Measurements from ENCODE around the gene TKT.
A peak's percentile ranks its signal among the peaks of the same experiment; 100 is the strongest.

The TKT gene

DNA sequence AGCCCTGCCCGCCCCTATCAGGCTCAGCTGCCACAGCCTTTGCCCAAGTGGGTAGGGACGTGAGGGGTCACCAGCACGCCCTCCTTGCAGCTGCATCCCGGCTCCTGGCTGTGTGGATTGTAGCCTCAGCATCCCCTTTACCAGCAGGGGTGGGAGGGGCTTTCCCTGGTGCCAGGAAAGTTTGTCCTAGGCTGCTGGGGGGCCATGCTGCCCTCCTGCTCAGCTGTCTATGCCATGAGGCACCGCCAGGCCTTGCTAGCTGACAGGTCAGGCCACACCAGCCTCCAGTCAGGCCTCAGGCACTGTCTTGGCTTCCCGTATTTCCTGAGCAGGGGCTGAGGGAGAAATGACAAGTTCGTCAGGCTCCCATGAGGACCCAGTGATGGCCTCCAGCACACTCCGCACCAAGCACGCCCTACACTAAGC, 32.3 kb downstream of the TKT start:
- DNase-seq: no peak

DNA sequence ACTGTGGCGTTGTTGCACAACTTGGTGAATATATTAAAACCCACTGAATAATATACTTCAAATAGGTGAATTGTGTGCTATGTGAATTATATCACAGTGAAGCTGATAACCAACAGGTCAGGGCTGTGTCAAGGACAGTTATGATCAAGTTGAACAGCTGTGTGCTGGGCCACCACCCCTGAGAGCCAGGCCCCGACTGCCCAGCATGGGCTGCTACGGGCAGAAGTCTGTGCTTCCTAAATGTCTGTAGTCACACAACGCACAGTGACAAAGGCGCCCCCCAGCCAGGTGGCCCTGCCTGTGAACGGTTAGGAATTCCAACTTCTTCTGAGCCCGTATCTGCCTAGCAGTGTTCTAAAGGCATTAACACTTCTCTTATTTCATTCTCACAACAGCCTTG, 32.8 kb downstream of the TKT start:
- DNase-seq: no peak

DNA sequence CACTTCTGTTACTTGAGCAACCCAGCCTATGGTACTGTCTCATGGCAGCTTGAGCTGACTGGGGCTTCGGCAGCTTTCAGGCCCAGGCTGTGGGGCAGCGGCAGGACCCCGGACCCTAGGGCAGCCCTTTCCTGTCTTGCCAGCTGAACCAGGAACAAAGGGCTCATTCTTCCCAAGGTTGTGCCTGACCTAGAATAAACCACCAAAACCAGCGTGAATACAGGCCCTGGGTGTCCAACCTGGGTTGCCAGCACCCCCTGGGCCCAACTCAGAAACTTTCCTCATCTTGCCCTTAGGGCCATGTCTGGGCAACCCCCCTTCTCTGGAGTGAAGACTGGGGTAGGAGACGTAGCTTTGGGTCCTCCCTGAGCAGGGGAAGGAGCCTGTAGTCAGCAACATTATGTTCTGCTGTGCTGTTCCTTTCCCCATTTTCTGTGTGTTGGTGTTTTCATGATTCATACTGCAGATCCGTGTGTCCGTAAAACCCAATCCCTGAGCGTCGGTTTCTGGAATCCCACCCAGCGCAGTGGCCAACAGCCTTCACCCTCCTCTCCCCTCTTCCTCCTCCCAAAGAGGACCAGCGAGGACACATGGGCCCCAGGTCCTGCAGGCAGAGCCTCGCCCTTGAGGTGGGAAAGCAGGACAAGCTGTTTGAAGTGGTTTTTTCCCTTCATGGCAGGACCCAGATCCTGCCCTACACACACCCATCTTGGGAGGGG, 33.5 kb downstream of the TKT start:
- no peak for DNase-seq

DNA sequence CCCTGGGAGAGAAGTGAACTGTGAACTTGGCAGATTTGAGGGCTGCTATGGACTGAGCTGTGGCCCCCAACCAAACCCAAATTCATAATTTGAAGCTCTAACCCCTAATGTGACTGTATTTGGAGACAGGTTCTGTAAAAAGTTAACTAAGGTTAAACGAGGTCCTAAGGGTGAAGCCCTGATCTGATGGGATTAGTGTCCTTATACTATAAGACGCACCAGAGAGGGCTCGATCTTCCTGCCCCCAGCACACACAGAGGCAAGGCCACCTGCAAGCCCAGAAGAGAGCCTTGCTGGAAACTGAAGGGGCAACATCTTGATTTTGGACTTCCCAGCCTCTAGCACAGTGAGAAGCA, 34.0 kb downstream of the TKT start:
- DNase-seq: no peak

DNA sequence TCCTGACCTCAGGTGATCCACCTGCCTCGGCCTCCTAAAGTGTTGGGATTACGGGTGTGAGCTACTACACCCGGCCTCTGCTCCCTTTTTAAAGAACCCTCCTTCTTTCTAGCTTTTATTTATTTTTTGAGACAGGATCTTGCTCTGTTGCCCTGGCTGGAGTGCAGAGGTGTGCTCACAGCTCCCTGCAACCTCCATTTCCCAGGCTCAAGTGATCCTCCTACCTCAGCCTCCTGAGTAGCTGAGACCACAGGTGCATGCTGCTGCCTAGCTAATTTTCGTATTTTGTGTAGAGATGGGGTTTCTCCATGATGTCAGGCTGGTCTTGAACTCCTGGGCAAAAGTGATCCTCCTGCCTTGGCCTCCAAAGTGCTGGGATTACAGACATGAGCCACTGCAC, 34.5 kb downstream of the TKT start:
- no peak for DNase-seq

DNA sequence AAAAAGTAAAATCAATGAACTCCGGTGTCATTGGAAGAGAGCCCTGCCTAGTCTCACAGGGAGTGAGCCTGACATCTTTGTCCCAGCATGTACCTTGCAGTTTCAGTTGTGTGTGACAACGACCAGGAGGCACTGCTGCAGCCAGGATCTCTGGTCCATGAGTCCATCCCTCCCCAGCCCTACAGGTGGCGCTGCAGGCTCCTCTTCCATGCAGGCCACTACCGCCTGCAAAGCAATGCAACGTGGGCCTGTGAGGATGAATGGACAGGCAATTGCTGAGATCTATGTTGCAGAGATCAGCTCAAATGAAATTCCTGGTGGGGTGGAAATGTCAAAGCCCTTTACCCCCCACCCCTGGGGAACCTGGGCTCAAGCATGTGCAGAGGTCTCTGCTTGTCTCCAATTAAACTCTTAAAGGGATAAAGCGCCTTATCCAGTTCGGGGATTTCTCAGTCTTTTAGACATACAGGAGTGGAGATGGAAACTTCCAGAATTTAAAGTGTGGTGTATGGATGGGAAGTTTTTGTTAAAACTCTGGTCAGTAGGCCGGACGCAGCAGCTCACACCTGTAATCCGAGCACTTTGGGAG, 35.8 kb downstream of the TKT start:
- peak; percentile 40 for DNase-seq

DNA sequence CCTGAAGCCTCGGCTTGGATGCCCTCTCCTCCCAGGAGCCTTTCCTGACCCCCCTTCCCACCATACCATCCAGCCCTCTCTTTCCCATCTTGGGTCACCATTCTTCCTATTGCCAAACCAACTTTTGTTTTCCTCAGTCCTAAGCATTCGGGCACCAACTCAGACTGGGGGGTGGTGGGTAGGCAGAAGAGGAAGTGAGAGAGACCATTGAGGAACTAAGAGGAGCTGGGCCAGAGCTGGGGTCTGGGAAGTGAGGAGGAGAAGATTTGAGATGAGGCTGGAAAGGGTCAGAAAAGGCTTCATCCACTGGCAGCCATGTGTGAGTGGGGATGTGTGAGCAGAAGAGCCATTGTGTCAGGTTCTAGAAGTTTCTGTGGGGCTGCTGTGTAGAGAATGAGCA, 37.7 kb downstream of the TKT start:
- DNase-seq: no peak

DNA sequence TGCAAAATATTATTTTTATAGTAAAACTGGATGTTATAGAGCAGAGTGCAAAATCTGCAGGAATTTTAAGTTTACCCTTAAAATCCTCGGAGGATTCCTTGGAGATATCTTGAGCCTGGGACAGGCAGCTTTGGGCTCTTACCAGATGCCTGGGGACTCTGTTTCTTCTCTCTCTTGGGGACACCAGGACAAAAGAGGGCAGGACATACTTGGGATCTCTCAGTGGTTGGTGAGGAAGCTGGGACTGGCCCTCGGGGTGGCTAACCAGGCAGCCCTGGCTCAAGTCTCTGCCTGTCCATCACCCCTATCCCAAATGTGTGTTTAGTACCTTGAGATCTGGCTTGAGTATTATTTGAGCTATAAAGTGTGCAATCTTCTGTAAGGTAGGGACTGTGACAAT, 38.6 kb downstream of the TKT start:
- DNase-seq: no peak

DNA sequence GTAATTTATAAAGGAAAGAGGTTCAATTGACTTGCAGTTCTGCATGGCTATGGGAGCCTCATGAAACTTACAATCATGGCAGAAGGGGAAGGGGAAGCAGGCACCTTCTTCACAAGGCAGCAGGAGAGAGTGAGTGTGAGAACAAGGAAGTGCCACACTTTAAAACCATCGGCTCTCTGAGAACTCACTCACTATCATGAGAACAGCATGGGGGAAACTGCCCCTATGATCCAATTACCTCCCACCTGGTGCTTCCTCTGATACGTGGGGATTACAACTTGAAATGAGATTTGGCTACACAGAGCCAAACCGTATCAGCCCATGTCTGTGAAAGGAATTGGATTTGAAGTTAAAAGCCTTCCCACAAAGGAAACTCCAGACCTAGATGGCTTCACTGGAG, 39.1 kb downstream of the TKT start:
- DNase-seq: no peak

DNA sequence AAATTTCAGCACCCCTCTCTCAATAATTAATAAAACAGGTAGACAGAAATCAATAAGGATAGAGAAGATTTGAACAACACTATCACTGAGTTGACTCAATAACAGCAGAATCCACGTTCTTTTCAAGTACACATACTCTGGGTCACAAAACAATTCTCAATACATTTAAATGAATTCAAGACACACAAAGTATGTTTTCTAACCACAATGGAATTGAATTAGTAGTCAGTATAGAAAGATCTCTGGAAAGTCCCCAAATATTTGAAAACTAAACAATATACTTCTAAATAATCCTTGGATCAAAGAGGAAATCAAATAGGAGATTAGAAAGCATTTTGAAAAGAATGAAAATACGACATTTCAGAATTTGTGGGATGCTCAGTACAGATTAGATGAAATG, 40.0 kb downstream of the TKT start:
- no peak for DNase-seq

DNA sequence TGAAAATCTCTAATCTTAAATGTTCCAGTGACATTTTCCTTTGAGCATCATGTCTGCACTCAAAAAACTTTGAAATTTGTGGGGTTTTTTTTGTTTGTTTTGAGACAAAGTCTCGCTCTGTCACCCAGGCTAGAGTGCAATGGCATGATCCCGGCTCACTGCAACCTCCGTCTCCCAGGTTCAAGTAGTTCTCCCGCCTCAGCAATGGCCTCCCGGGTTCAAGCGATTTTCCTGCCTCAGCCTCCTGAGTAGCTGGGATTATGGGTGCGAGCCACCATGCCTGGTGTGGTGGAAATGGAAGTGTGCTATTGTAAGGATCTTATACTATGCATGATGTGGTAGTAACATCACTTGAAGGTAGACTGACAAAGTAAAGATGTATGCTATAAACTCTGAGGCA, 42.5 kb downstream of the TKT start:
- DNase-seq: no peak

DNA sequence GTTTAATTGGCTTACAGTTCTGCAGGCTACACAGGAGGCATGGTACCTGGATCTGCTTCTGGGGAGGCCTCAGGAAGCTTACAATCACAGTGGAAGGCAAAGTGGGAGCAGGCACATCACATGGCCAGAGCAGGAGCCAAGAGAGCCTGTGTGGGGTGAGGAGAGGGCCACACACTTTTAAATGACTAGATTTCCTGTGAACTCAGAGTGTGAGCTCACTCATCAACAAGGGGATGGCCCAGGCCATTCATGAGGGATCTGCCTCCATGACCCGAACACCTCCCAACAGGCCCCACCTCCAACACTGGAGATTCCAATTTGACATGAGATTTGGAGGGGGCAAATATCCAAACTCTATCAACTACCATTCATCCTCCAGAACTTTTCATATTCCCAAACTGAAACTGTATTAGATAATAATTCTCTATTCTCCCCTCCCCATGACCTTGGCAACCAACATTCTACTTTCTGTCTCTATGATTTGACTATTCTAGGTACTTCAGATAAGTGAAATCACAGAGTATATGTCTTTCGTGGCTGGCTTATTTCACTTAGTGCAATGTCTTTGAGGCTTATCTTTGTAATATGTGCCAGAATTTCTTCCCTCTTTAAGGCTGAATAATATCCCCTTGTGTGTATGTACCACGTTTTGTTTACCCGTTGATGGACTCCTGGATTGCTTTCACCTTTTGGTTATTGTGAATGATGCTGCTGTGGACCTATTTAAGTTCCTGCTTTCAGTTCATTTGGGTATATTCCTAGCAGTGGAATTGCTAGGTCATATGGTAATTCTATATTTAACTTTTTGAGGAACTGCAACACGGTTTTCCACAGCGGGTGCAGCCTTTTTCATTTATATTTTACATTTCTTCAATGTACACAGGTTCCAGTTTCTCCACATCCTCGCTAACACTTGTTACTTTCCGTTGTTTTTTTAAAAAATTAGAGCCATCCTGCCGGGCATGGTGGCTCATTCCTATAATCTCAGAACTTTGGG, 43.8 kb downstream of the TKT start:
- DNase-seq: no peak

DNA sequence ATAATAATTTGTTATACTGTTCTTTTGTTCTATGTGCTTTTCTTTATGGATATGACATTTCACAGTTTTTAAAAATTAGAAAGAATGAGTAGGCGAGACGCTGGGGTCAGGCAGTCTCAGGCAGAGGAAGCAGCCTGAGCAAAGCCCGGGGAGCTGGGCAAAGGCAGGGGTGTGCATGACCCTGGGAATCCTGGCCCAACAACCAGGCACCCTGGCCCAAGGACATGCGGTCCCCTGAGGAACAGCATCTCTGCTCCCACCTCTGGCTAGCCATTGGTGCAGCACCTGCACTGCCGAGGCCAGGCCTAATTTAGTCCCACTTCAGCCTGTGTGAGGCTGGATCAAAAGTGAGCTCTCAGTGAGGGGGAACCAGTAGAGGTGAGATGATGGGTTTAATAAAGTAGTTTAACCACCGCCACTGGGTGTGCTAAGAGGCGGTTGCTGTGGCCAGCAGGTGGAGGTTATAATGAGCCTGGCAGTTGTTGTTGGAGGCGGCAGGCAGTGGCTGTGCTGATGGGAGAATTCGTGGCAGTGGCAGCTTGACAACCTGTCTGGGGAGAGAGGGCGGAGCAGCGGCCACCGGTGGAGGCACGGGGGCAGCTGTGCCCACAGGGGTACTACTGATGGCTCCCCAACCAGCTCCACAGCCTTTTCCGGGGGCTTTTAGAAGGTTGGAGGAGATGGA, 53.3 kb downstream of the TKT start:
- no peak for DNase-seq

DNA sequence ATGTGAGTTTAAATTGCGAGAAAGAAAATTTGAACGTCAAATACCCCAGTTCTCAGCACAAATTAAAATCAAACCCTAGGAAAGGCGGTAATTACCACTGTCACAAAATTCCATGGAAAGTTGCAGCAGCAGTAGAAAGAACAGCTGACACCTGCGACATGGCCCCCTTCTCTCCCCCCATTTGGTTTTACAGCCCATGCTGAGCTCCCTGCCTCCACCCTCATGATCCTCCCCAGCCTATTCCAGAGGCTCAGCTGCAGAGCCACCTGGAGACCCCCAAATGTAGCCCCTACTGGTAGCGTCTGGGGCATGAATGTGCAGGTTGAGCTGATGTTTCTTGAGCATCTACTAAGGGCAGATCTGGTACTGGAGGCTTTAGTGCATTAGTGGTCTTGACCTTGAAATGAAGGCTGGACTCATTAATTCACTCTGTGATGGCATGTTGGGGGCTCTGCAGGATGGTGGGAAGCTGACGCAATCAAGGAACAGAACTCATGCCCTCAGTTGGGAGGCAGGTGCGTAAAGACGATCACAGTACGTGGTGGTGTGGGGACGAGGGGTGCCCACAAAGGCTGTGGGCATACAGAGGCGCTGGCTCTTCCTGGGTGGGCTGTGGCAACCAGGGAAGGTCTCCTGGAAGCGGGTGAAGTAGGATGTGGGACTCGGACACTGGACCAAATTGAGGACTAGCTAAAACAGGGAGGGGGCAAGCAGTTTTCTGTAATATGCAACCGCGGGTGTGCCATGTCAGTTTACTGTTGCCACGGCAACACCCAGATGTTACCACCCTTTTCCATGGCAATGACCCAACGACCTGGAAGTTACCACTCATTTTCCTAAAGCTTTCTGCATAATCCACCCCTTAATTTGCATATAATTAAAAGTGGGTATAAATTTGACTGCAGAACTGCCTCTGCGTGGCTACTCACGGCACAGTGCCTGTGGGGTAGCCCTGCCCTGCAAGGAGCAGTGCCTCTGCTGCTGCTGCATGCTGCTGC, 55.0 kb downstream of the TKT start:
- DNase-seq: no peak

DNA sequence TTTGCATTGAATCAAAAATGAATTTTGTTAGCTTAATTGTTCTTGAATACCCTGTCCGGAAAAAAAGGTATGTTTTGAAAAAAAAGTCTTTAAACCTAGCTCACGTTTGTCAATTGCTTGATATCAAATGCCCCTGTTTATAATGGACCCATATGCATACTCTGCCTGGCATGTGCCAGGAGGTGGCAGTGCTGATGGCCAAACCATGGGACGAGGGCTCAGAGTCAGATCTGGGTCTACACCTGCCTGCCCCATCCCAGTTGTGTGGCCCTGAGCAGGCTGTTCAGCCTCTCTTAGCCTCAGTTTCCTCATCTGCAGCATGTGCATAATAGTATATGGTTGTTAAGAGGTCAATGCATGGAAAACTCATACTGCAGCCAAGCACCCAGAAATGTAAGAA, 56.0 kb downstream of the TKT start:
- no peak for DNase-seq

DNA sequence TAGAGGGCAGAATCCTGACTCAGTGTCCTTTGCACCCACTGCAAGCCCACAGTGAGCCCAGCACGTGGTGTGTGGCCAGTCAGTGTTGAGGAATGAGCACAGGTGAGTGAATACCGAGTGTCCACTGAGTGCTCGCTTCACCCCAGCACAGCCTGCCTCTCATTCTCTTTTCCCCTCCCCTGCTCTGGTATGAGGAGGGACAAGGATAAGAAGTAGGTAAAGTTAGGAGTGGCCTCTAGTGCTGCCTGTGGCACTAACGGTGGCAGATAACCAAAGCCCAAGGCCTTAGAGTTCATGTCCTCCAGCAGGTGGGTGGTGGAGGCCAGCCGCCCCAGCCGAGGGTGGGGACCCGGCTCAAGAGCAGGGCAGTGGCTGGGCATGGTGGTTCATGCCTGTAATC, 56.8 kb downstream of the TKT start:
- no peak for DNase-seq

DNA sequence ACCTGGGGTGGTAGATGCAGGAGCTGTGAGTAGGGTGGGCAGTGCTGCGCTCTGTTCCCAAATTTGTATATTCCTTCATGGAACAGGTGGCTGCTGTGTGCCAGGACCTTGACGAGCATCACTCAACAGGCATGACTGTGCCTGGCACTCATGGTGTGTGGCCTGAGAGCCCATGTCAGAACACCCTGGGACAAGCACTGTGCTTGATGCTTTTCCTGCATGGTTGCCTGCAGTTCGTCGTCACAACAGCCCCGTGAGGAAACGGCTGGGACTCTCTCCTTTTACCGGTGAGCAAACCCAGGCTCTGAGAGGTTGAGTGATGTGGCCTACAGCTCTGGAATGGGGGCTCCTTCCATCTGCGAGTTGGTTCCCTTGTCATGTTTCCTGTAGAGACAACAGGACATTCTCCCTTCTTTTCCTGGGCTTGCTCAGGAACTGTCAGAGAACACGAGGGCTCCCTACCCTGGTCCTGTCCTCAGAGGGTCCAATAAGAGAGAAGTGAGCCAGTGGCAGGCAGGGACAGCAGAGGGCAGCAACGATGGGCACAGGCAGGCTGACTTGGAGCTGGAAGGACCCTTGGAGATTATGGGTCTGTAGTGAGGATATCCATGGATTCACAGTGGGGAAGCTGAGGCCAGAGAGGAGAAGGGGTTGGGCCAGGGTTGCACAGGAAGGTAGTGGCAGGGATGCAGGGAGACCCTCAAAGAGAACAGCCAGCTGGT, 57.4 kb downstream of the TKT start:
- DNase-seq: no peak

DNA sequence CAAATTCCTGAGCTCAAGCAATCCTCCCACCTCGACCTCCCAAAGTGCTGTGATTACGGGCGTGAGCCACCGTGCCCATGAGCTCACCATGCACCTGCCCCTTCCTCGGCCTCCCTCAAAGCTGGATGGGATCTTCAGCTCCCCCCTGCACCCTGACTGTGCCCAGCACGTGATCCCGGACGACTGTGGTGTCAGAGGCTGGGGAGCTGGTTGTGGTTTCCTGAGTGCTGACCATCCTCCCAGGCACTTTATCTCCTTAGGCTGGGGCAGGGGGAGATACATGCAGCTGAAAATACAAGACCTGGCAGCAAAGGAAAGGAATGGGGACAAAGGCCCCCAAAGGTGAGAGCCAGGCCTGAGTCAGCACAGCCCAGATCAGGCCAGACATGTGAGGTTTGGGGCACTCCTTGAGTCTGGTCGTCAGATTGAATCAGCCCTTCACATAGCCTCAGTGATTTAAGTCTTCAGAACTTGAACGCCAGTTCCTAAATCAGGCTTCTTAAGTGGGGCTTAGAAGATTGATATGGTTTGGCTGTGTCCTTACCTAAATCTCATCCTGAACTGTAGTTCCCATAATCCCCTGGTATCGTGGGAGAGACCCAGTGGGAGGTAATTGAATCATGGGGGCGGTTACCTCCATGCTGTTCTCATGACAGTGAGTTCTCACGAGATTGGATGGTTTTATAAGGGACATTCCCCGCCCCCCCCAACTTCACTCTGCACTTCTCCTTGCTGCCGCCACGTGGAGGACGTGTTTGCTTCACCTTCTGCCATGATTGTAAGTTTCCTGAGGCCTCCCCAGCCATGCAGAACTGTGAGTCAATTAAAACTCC, 59.0 kb downstream of the TKT start:
- DNase-seq: no peak

DNA sequence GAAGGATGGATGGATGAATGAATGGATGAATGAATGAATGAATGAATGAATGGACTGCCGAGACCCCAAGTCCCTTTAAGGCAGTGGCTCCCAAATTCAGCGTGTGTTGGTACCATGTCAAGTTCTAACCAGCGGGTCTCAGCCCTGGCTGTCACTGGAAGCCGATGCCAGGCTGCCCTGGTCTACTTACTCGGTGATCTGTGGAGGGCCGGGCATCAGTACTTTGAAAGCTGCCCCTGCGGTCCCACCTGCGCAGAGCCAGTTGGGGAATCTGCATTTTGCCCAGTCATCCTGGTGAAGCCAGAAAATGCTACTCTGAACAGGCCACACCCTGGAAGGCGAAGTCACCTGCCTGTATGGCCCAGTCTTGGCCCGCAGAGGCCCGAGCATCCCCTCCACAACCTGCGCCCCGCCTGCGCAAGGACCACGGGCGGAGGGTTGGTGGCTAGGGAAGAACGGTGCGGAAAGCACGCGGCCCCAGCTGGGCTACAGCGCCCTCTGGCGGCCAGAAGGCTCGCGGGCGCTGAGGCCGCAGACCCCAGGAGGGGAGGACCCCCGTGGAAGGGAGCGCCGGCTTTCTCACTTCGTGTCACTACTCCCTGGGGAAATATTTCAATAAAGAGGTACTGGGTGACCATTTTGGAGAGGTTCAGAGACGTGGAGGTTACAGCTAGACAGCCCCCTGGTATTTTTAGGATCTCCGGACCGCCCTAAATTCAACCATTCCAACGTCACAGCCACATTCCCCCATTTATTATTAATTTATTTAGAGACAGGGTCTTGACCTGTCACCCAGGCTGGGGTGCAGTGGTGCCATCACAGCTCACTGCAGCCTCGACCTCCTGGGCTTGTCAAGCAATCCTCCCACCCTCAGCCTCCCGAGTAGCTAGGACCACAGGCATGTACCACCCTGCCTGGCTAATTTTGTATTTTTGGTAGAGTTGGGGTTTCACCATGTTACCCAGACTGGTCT, 59.9 kb downstream of the TKT start:
- no peak for DNase-seq

Measured in NCI-H774 (cell line).